Neural progenitor cell (in vitro differentiated cells): Measurements from ENCODE around the gene MAP4K3. TPM values are rescaled to one million over a fixed set of nuclear protein-coding genes. Genes with fewer than 3 reads are reported as not detected.

Experiments used
- DNase-seq: peaks from one replicate; pipeline ENCODE4 v3.0.0-alpha.2; 2016; ENCODE audit warnings: low spot score
- H2AFZ ChIP-seq: fragments of 200-600 bp; sonication (generic); replicated peaks from 2 replicates; pipeline ENCODE4 v1.6.1; 2016; ENCODE audit warnings: antibody characterized with exemption
- H3F3A ChIP-seq: fragments of 200-600 bp; sonication (generic); 2 replicates; pipeline ENCODE4 v1.6.1; 2016; ENCODE audit warnings: antibody characterized with exemption, low read depth
- H3K27ac ChIP-seq: fragments of 200-600 bp; sonication (generic); 2 replicates; pipeline ENCODE4 v1.5.1; 2016; ENCODE audit warnings: mild to moderate bottlenecking
- H3K27me3 ChIP-seq: fragments of 200-600 bp; sonication (generic); 2 replicates; pipeline ENCODE4 v1.6.1; 2016; ENCODE audit warnings: mild to moderate bottlenecking, moderate library complexity
- H3K36me3 ChIP-seq: fragments of 200-600 bp; sonication (generic); 2 replicates; pipeline ENCODE4 v1.5.1; 2016
- H3K4me1 ChIP-seq: fragments of 200-600 bp; sonication (generic); 2 replicates; pipeline ENCODE4 v1.6.1; 2016; ENCODE audit warnings: mixed run types
- H3K4me2 ChIP-seq: fragments of 200-600 bp; sonication (generic); 2 replicates; pipeline ENCODE4 v1.6.1; 2016
- H3K4me3 ChIP-seq: fragments of 200-600 bp; sonication (generic); 2 replicates; pipeline ENCODE4 v1.5.1; 2016
- H3K79me2 ChIP-seq: fragments of 200-600 bp; sonication (generic); 2 replicates; pipeline ENCODE4 v1.6.1; 2016; ENCODE audit warnings: low read depth
- H3K9ac ChIP-seq: fragments of 200-600 bp; sonication (generic); 2 replicates; pipeline ENCODE4 v1.6.1; 2016
- H3K9me3 ChIP-seq: fragments of 200-600 bp; sonication (generic); 2 replicates; pipeline ENCODE4 v1.5.1; 2016; ENCODE audit warnings: low read depth
- H4K20me1 ChIP-seq: fragments of 200-600 bp; sonication (generic); 2 replicates; pipeline ENCODE4 v1.6.1; 2016; ENCODE audit warnings: low read depth
- H3K27ac Mint-ChIP-seq: 3 replicates; pipeline ENCODE4 v1.8.0; 2021; ENCODE audit warnings: mixed read lengths
- H3K27me3 Mint-ChIP-seq: 2 replicates; pipeline ENCODE4 v1.8.0; 2022; ENCODE audit warnings: low read depth, mild to moderate bottlenecking, inconsistent platforms, moderate library complexity, mixed read lengths; ENCODE audit not compliant: insufficient read depth
- H3K36me3 Mint-ChIP-seq: 3 replicates; pipeline ENCODE4 v1.8.0; 2021; ENCODE audit warnings: mixed read lengths
- H3K4me1 Mint-ChIP-seq: 3 replicates; pipeline ENCODE4 v1.8.0; 2021; ENCODE audit warnings: mixed read lengths
- H3K4me3 Mint-ChIP-seq: 3 replicates; pipeline ENCODE4 v1.8.0; 2021; ENCODE audit warnings: mild to moderate bottlenecking, moderate library complexity, mixed read lengths
- H3K9me3 Mint-ChIP-seq: 3 replicates; pipeline ENCODE4 v1.8.0; 2020; ENCODE audit warnings: mixed read lengths
- EZH2 ChIP-seq: fragments of 200-600 bp; sonication (generic); IDR thresholded peaks from 2 replicates; pipeline ENCODE4 v1.6.1; 2017; ENCODE audit warnings: antibody characterized with exemption, mild to moderate bottlenecking, moderate library complexity
- EZH2phosphoT487 ChIP-seq: fragments of 200-600 bp; sonication (generic); IDR thresholded peaks from 2 replicates; pipeline ENCODE4 v1.6.1; 2017; ENCODE audit warnings: antibody characterized with exemption
- total RNA-seq: library from RNA; depleted of rRNA; stranded (reverse); fragments of >200 nt; gene quantifications from 2 replicates; pipeline ENCODE4 v1.2.3, GENCODE V29; 2015; ENCODE audit warnings: low replicate concordance
- TF ChIP-seq, protein P1 (sequence below): fragments of 200-600 bp; sonication (generic); IDR thresholded peaks from 2 replicates; pipeline ENCODE4 v1.5.1; 2017; ENCODE audit warnings: antibody characterized with exemption, mild to moderate bottlenecking

MAP4K3 gene
- total RNA-seq, 1 donor from 2014 or later = 79.5 TPM

DNA sequence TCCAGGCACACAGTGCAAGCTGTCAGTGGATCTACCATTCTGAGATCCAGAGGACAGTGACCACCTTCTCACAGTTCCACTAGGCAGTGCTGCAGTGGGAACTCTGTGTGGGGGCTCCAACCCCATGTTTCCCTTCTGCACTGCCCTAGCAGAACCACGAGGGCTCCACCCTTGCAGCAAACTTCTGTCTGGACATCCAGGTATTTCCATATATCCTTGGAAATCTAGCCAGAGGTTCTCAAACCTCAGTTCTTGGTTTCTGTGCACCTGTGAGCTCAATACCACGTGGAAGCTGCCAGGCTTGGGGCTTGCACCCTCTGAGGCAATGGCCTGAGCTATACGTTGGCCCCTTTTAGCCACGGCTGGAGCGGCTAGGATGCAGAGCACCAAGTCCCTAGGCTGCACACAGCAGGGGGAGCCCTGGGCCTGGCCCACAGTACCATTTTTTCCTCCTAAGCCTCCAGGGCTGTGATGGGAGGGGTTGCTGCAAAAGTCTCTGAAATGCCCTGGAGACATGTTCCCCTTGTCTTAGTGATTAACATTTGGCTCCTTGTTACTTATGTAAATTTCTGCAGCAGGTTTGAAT is 77.5 kb downstream of the MAP4K3 start:
- DNase-seq = no peak
- H3K9me3 Mint-ChIP-seq = peaks cover 47% of the 10 kb centered on the region
- Histone ChIP-seq H3K4me2 (no peak overlapping the region), H3K36me3 (peaks cover 12% of the 10 kb centered on the region), H3K4me3 (no peak overlapping the region), H3K27me3 (no peaks in the 10 kb centered on the region), H3K9ac (no peak overlapping the region), H3K27ac (no peak overlapping the region), H3K79me2 (peaks cover 56% of the 10 kb centered on the region), H3K4me1 (peaks cover 3% of the 10 kb centered on the region), H3F3A (peaks cover 15% of the 10 kb centered on the region), H2AFZ (no peak overlapping the region), H3K9me3 (peaks cover 30% of the 10 kb centered on the region), H4K20me1 (no peaks in the 10 kb centered on the region)
- H3K4me3 Mint-ChIP-seq = no peak overlapping the region
- no peak overlapping the region for H3K27ac Mint-ChIP-seq
- peaks cover 4% of the 10 kb centered on the region for H3K27me3 Mint-ChIP-seq
- TF ChIP-seq EZH2phosphoT487 = no peak
- peaks cover 53% of the 10 kb centered on the region for H3K36me3 Mint-ChIP-seq
- no peaks in the 10 kb centered on the region for H3K4me1 Mint-ChIP-seq

DNA sequence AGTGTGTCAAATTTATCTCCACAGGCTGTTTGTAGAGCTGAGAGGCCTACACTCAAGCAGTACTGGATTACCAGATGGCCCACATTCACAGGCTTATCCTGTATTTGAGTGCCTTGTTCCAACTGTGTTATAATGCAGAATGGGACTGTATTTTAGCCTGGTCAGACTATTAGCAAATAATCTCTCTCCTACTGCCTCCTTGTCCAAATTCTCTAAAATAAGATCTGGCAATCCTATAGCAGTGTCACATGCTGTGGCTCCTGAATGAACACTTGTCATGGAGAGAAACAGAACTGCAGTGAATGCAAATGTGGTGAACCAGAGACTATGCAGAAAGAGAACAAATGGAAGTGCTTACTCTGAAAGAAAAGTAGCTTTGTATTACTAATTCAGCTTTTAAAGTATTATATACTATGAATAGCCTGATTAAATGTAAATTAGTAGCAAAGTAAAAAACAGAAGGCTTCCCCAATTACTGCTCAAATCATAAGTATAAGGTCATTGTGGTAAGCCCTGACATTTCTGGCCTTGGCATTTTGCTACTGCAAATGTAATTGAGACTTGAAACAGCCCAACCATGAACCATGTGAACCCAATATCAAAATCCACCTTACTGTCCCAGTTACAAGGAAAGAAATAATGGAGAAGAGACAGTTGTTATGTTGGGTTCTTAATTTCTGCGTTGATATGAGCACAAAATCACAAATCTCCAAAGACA is 80.0 kb downstream of the MAP4K3 start:
- Histone ChIP-seq H3K4me1 (peaks cover 3% of the 10 kb centered on the region), H4K20me1 (no peaks in the 10 kb centered on the region), H3K79me2 (peaks cover 32% of the 10 kb centered on the region), H3K27ac (peak overlapping the region; percentile 30), H3K27me3 (no peaks in the 10 kb centered on the region), H3K9ac (no peak overlapping the region), H3K4me3 (no peak overlapping the region), H3K9me3 (peaks cover 20% of the 10 kb centered on the region), H3K4me2 (no peak overlapping the region), H3F3A (peaks cover 12% of the 10 kb centered on the region), H2AFZ (no peak overlapping the region), H3K36me3 (peaks cover 5% of the 10 kb centered on the region)
- no peak overlapping the region for H3K27ac Mint-ChIP-seq
- DNase-seq = no peak
- peaks cover 4% of the 10 kb centered on the region for H3K27me3 Mint-ChIP-seq
- no peaks in the 10 kb centered on the region for H3K4me1 Mint-ChIP-seq
- no peak overlapping the region for H3K4me3 Mint-ChIP-seq
- TF ChIP-seq EZH2phosphoT487 = no peak
- TF ChIP-seq, protein P1, sequence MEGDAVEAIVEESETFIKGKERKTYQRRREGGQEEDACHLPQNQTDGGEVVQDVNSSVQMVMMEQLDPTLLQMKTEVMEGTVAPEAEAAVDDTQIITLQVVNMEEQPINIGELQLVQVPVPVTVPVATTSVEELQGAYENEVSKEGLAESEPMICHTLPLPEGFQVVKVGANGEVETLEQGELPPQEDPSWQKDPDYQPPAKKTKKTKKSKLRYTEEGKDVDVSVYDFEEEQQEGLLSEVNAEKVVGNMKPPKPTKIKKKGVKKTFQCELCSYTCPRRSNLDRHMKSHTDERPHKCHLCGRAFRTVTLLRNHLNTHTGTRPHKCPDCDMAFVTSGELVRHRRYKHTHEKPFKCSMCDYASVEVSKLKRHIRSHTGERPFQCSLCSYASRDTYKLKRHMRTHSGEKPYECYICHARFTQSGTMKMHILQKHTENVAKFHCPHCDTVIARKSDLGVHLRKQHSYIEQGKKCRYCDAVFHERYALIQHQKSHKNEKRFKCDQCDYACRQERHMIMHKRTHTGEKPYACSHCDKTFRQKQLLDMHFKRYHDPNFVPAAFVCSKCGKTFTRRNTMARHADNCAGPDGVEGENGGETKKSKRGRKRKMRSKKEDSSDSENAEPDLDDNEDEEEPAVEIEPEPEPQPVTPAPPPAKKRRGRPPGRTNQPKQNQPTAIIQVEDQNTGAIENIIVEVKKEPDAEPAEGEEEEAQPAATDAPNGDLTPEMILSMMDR = no peak
- TF ChIP-seq EZH2 = no peak
- peaks cover 38% of the 10 kb centered on the region for H3K36me3 Mint-ChIP-seq
- H3K9me3 Mint-ChIP-seq = peaks cover 32% of the 10 kb centered on the region

DNA sequence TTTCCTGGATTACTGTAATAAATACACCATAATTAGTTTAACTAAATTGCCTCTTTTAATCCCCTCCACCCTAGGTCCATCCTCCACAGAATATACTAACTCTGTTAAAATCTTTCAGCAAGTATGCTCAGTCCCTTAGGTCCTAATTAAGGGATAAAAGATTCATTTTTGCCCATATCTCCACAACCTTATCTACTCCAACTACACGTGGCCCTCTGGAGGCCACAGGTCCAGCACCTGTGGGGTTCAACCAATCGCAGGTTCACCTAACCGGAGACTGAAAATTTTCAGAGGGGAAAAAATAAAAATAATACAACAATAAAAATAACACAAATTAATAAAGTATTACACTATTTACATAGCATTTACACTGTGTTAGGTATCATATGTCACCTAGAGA is 86.4 kb downstream of the MAP4K3 start:
- no peaks in the 10 kb centered on the region for H3F3A ChIP-seq
- no peak overlapping the region for H3K27ac ChIP-seq
- H3K9me3 ChIP-seq = no peaks in the 10 kb centered on the region
- H3K4me1 ChIP-seq = peaks cover 4% of the 10 kb centered on the region
- no peaks in the 10 kb centered on the region for H3K27me3 ChIP-seq
- Mint-ChIP-seq H3K27me3 (no peaks in the 10 kb centered on the region), H3K4me1 (no peaks in the 10 kb centered on the region), H3K9me3 (no peaks in the 10 kb centered on the region), H3K27ac (no peak overlapping the region), H3K4me3 (no peak overlapping the region), H3K36me3 (peaks cover 9% of the 10 kb centered on the region)
- no peak overlapping the region for H3K9ac ChIP-seq
- TF ChIP-seq EZH2phosphoT487 (no peak), EZH2 (no peak)
- TF ChIP-seq, protein P1 = no peak
- H3K79me2 ChIP-seq = no peaks in the 10 kb centered on the region
- no peak overlapping the region for H3K4me2 ChIP-seq
- no peak overlapping the region for H3K4me3 ChIP-seq
- no peak for DNase-seq
- H4K20me1 ChIP-seq = no peaks in the 10 kb centered on the region
- H3K36me3 ChIP-seq = no peaks in the 10 kb centered on the region
- H2AFZ ChIP-seq = no peak overlapping the region

DNA sequence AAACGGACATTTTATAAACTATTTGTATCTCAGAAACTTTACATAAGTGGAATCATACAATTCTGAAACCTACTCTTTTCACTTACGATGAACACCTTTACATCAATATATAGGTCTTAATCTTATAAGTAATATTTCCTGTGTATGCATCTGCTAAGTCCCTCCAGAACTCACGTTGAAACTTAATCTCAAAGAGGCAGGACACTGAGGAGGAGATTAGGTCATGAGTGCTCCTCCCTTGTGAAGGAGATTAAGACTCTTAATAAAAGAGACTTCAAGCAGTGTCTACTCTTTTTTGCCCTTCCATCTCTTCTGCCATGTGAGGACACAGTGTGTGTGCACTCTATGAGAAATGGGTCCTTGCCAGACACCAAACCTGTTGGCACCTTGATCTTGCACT is 98.6 kb downstream of the MAP4K3 start:
- Mint-ChIP-seq H3K27ac (no peak overlapping the region), H3K4me1 (peaks cover 5% of the 10 kb centered on the region), H3K27me3 (no peaks in the 10 kb centered on the region), H3K36me3 (peaks cover 28% of the 10 kb centered on the region), H3K9me3 (no peaks in the 10 kb centered on the region), H3K4me3 (peak overlapping the region; percentile 57)
- H3K4me1 ChIP-seq = peaks cover 12% of the 10 kb centered on the region
- no peak overlapping the region for H3K9ac ChIP-seq
- no peaks in the 10 kb centered on the region for H3F3A ChIP-seq
- H3K79me2 ChIP-seq = peaks cover 17% of the 10 kb centered on the region
- no peaks in the 10 kb centered on the region for H4K20me1 ChIP-seq
- no peaks in the 10 kb centered on the region for H3K27me3 ChIP-seq
- H3K36me3 ChIP-seq = no peaks in the 10 kb centered on the region
- no peak overlapping the region for H3K4me3 ChIP-seq
- no peak overlapping the region for H3K4me2 ChIP-seq
- no peak for TF ChIP-seq EZH2phosphoT487
- TF ChIP-seq EZH2 = no peak
- peak; percentile 10 for DNase-seq
- H3K9me3 ChIP-seq = no peaks in the 10 kb centered on the region
- no peak overlapping the region for H3K27ac ChIP-seq
- H2AFZ ChIP-seq = no peak overlapping the region
